Measurements from ENCODE around the gene PSMG3.

- no peak for TF ChIP-seq CTCF (IDR thresholded peaks at IDR 0.05; ENCODE audit: extremely low read depth in 1 of 2, insufficient read depth in 1 of 2, low read depth in 1 of 2, low read length in 2 of 2)
- TF ChIP-seq MYC (IDR thresholded peaks at IDR 0.05; ENCODE audit: low read depth, low read length): no peak
- TF ChIP-seq EZH2 (IDR thresholded peaks at IDR 0.05; ENCODE audit: borderline replicate concordance, low read depth, low read length, severe bottlenecking): no peak
- TF ChIP-seq JUN (IDR thresholded peaks at IDR 0.05; ENCODE audit: borderline replicate concordance, insufficient read depth, insufficient read length, low read depth): no peak
- TF ChIP-seq, protein P1, sequence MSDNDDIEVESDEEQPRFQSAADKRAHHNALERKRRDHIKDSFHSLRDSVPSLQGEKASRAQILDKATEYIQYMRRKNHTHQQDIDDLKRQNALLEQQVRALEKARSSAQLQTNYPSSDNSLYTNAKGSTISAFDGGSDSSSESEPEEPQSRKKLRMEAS (IDR thresholded peaks at IDR 0.05; ENCODE audit: insufficient read depth, insufficient read length): peak; percentile 91
Measured at GRCh38 chr7:1537535-1538412, 32.1 kb downstream of the PSMG3 start.
